Upper lobe of left lung (tissue), 4 donors: ENCODE measurements around the gene C17orf50.

Experiments
- POLR2AphosphoS5 ChIP-seq, 2 donors: sonication (generic); formaldehyde crosslinking; IDR thresholded peaks; one replicate each; pipeline ENCODE4 v1.5.1; 2017; ENCODE audit warnings: antibody characterized with exemption in 2 of 2
- TF ChIP-seq, protein P1 (sequence below), 6 experiments: fragments of 450-650 bp in 4 of 6; fragments of 200-600 bp in 2 of 6; sonication (generic) in 2 of 6; IDR thresholded peaks; one replicate each; pipeline ENCODE4 v1.5.1; 2016 to 2019; ENCODE audit warnings: antibody characterized with exemption in 6 of 6

DNA sequence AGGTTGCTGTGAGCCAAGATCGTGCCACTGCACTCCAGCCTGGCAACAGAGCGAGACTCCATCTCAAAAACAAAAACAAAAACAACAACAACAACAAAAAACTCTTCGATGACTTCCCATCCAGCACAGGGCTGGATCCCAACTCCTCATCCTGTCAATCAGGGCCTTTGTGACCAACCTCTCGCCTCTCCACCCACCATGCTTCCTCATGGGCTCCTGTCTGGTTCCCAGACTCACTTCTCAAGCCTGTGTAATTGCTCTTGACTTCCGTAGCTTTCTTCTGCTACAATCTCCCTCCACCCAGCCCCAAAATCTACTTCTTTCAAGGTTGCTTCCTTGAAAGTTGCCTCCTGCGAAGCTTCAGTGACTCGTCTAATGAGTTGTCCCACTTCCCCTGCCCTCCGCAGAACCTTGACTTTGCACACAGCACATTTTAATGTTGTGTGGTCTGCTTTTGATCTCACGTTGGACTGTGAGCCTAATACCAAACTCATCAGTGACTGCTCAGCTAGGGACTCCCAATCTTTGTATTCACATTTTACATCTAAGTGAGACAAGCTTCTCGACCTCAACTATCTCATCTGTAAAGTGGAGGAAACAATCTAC is 30.2 kb upstream of the C17orf50 start:
- no peak for TF ChIP-seq POLR2AphosphoS5 (IDR thresholded peaks at IDR 0.05)
- TF ChIP-seq, protein P1, sequence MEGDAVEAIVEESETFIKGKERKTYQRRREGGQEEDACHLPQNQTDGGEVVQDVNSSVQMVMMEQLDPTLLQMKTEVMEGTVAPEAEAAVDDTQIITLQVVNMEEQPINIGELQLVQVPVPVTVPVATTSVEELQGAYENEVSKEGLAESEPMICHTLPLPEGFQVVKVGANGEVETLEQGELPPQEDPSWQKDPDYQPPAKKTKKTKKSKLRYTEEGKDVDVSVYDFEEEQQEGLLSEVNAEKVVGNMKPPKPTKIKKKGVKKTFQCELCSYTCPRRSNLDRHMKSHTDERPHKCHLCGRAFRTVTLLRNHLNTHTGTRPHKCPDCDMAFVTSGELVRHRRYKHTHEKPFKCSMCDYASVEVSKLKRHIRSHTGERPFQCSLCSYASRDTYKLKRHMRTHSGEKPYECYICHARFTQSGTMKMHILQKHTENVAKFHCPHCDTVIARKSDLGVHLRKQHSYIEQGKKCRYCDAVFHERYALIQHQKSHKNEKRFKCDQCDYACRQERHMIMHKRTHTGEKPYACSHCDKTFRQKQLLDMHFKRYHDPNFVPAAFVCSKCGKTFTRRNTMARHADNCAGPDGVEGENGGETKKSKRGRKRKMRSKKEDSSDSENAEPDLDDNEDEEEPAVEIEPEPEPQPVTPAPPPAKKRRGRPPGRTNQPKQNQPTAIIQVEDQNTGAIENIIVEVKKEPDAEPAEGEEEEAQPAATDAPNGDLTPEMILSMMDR (IDR thresholded peaks at IDR 0.05) = no peak
